GM13977 (cell line): Measurements from ENCODE around the gene TAAR2.

ENCODE experiments used
- DNase-seq: peaks from one replicate; pipeline ENCODE4 v3.0.0; 2012; ENCODE audit warnings: low spot score
- CTCF ChIP-seq: IDR thresholded peaks from 2 replicates; pipeline ENCODE4 v1.5.1; 2012; ENCODE audit warnings: mild to moderate bottlenecking, control low read depth; ENCODE audit not compliant: insufficient read depth; ENCODE audit errors: extremely low read depth, missing control alignments
- in situ Hi-C: fragments of 300-500 bp; cut with MboI; formaldehyde crosslinking; loops from one replicate; pipeline ENCODE4 v1.12.0; 2022; ENCODE audit warnings: low sequenced_read_pairs, low pct_unique_long_range_greater_than_20kb, mixed read lengths, inconsistent platforms; ENCODE audit not compliant: unreplicated experiment

Gene TAAR2

GRCh38 chr6:132570221-132570777 is 53.8 kb downstream of the TAAR2 start, which contains the start of gene TAAR6:
Gene TAAR6 (plus strand): TSS chr6:132570322. CDS start chr6:132570322, 0 bp downstream.
- DNase-seq, result no peak
- TF ChIP-seq CTCF, result no peak
- in situ Hi-C loops, result no loop called here

- in situ Hi-C loops, result no loop called here
- TF ChIP-seq CTCF, result no peak
- DNase-seq, result no peak
Observed at GRCh38 chr6:132569170-132569569, 54.9 kb downstream of the TAAR2 start.

GRCh38 chr6:132568611-132569010 is 55.5 kb downstream of the TAAR2 start:
- no peak for DNase-seq
- TF ChIP-seq CTCF, result no peak
- in situ Hi-C loops, result no loop called here

GRCh38 chr6:132567566-132567965 is 56.5 kb downstream of the TAAR2 start:
- no peak for DNase-seq
- in situ Hi-C loops, result no loop called here
- TF ChIP-seq CTCF, result no peak
